Keratinocyte (primary cell): Measurements from ENCODE around the gene MAP7D2. TPM values are rescaled to one million over a fixed set of nuclear protein-coding genes. Genes with fewer than 3 reads are reported as not detected.

ENCODE experiments used
- DNase-seq: peaks from one replicate; pipeline ENCODE4 v3.0.0-alpha.2; 2011; ENCODE audit warnings: low read depth, missing footprints, low spot score
- FAIRE-seq: peaks from 2 replicates; lab custom pipeline; 2011; peaks lifted over from hg19 to GRCh38; lab: Jason Lieb, UNC
- H2AFZ ChIP-seq: 2 replicates; pipeline ENCODE4 v1.6.0; 2012; ENCODE audit warnings: low read length, control low read depth, inconsistent platforms; ENCODE audit not compliant: control insufficient read depth
- H3K27ac ChIP-seq: 2 replicates; pipeline ENCODE4 v1.5.1; 2011; ENCODE audit warnings: low read length; ENCODE audit not compliant: control insufficient read depth, insufficient read depth
- H3K27me3 ChIP-seq: 3 replicates; pipeline ENCODE4 v1.6.0; 2011; ENCODE audit warnings: low read length; ENCODE audit not compliant: control insufficient read depth, insufficient read depth; ENCODE audit errors: extremely low read depth
- H3K36me3 ChIP-seq, 2 experiments: 2 replicates in 1 of 2; 3 replicates in 1 of 2; pipeline ENCODE4 v1.5.1; 2011; ENCODE audit warnings: low read length in 2 of 2, mild to moderate bottlenecking in 1 of 2; ENCODE audit not compliant: control insufficient read depth in 2 of 2, insufficient read depth in 2 of 2; ENCODE audit errors: extremely low read depth in 1 of 2
- H3K4me1 ChIP-seq: 3 replicates; pipeline ENCODE4 v1.5.1; 2011; ENCODE audit warnings: low read length; ENCODE audit not compliant: control insufficient read depth, insufficient read depth; ENCODE audit errors: extremely low read depth
- H3K4me2 ChIP-seq: 3 replicates; pipeline ENCODE4 v1.6.0; 2011; ENCODE audit warnings: low read depth, low read length; ENCODE audit not compliant: control insufficient read depth, insufficient read depth; ENCODE audit errors: extremely low read depth
- H3K4me3 ChIP-seq, 3 experiments: fragments of 200-600 bp in 1 of 3; sonication (generic) in 1 of 3; 2 replicates in 2 of 3; 3 replicates in 1 of 3; pipeline ENCODE4 v1.5.1; 2011 to 2016; ENCODE audit warnings: low read length in 3 of 3, mild to moderate bottlenecking in 3 of 3, control low read depth in 2 of 3, inconsistent platforms in 1 of 3, low read depth in 1 of 3, mixed read lengths in 1 of 3, mixed run types in 1 of 3, moderate library complexity in 1 of 3; ENCODE audit not compliant: control insufficient read depth in 2 of 3, insufficient read depth in 2 of 3; ENCODE audit errors: extremely low read depth in 1 of 3
- H3K79me2 ChIP-seq: 2 replicates; pipeline ENCODE4 v1.6.0; 2012; ENCODE audit warnings: low read length; ENCODE audit not compliant: control insufficient read depth, insufficient read depth
- H3K9ac ChIP-seq: 3 replicates; pipeline ENCODE4 v1.6.0; 2011; ENCODE audit warnings: low read length; ENCODE audit not compliant: control insufficient read depth, insufficient read depth; ENCODE audit errors: extremely low read depth
- H3K9me1 ChIP-seq: 3 replicates; pipeline ENCODE4 v1.6.0; 2011; ENCODE audit warnings: low read length; ENCODE audit not compliant: control insufficient read depth, insufficient read depth; ENCODE audit errors: extremely low read depth
- H3K9me3 ChIP-seq: 2 replicates; pipeline ENCODE4 v1.5.1; 2012; ENCODE audit warnings: low read depth, low read length; ENCODE audit not compliant: control insufficient read depth
- H4K20me1 ChIP-seq: 3 replicates; pipeline ENCODE4 v1.6.0; 2011; ENCODE audit warnings: low read length; ENCODE audit not compliant: control insufficient read depth, insufficient read depth; ENCODE audit errors: extremely low read depth
- CTCF ChIP-seq, 3 experiments: IDR thresholded peaks in 1 of 3; conservative IDR thresholded peaks in 1 of 3; optimal IDR thresholded peaks in 1 of 3; 2 replicates in 2 of 3; 3 replicates in 1 of 3; pipeline versions ENCODE3 to v1.5.1; 2011; ENCODE audit warnings: low read length in 3 of 3, mild to moderate bottlenecking in 3 of 3, moderate library complexity in 2 of 3, control low read depth in 1 of 3, inconsistent platforms in 1 of 3; ENCODE audit not compliant: insufficient read depth in 2 of 3; ENCODE audit errors: extremely low read depth in 1 of 3
- EZH2 ChIP-seq: IDR thresholded peaks from one replicate; pipeline ENCODE4 v1.6.1; 2012; ENCODE audit warnings: inconsistent platforms, mild to moderate bottlenecking, low read length, moderate library complexity
- dilution Hi-C: fragments of 300-500 bp; cut with MboI; formaldehyde crosslinking; loops from one replicate; pipeline ENCODE4 v1.7.0; 2020; ENCODE audit warnings: low sequenced_read_pairs; ENCODE audit not compliant: extremely low pct_ligation_motif_present
- polyA plus RNA-seq, 5 experiments: library from polyadenylated mRNA; depleted of rRNA in 3 of 5; stranded (reverse) in 3 of 5; stranded (forward) in 1 of 5; unstranded in 1 of 5; fragments of >200 nt; gene quantifications; 1 replicate in 1 of 5; 2 replicates in 3 of 5; 3 replicates in 1 of 5; pipeline versions ENCODE4 v1.2.1 to v1.2.3, GENCODE V29; 2011 to 2012; ENCODE audit warnings: missing spikeins in 2 of 5, low read depth in 1 of 5, low replicate concordance in 1 of 5

MAP7D2 gene
- polyA plus RNA-seq, 1 donor (not counting 4 experiments of a cell fraction or from before 2014, with no cell fraction given): 0.76 TPM

GRCh38 chrX:19990556-19991349 lies 126.0 kb downstream of the MAP7D2 start, which contains the start of gene BCLAF3:
Gene BCLAF3, minus strand, starts transcription at chrX:19991061. Its CDS starts 20,797 bp downstream, at chrX:19970264.
- no peaks in the 10 kb centered on the region for H3K36me3 ChIP-seq
- FAIRE-seq (no peak), DNase-seq (peak; percentile 13)
- peak within 1 kb of the TSS; percentile 63 for H3K9ac ChIP-seq
- TF ChIP-seq EZH2 (no peak), CTCF (optimal IDR thresholded peaks at IDR 0.05 in 1 of 3, IDR thresholded peaks at IDR 0.05 in 1 of 3, conservative IDR thresholded peaks at IDR 0.05 in 1 of 3; ENCODE audit: extremely low read depth in 1 of 3, insufficient read depth in 2 of 3, low read length in 3 of 3) (peak in 2 of 3 experiments; percentile 65 to 69)
- H3K4me3 ChIP-seq: peak within 1 kb of the TSS; percentile 61 to 75 (median 69)
- H3K4me2 ChIP-seq: peak within 1 kb of the TSS; percentile 70
- H2AFZ ChIP-seq: peak within 1 kb of the TSS; percentile 30
- dilution Hi-C loops: no loop called here
- H4K20me1 ChIP-seq: no peaks in the 10 kb centered on the region
- no peak within 1 kb of the TSS for H3K27ac ChIP-seq
- H3K79me2 ChIP-seq: no peaks in the 10 kb centered on the region
- H3K4me1 ChIP-seq: no peaks in the 10 kb centered on the region
- no peaks in the 10 kb centered on the region for H3K9me1 ChIP-seq
- H3K9me3 ChIP-seq: no peaks in the 10 kb centered on the region
- no peaks in the 10 kb centered on the region for H3K27me3 ChIP-seq

GRCh38 chrX:19990151-19990555 lies 126.6 kb downstream of the MAP7D2 start:
- dilution Hi-C loops: no loop called here
- H2AFZ ChIP-seq: peak overlapping the region; percentile 30
- DNase-seq: no peak

More at GRCh38 chrX:19990151-19990555, 126.6 kb downstream of the MAP7D2 start:
- FAIRE-seq: no peak
- Histone ChIP-seq H3K27me3 (no peaks in the 10 kb centered on the region), H3K36me3 (no peaks in the 10 kb centered on the region), H3K4me2 (peak overlapping the region; percentile 70), H3K4me3 (peak overlapping the region; percentile 61 to 75 (median 69)), H3K79me2 (no peaks in the 10 kb centered on the region), H3K4me1 (no peaks in the 10 kb centered on the region), H3K9ac (peak overlapping the region; percentile 63), H3K27ac (no peak overlapping the region), H3K9me3 (no peaks in the 10 kb centered on the region), H4K20me1 (no peaks in the 10 kb centered on the region), H3K9me1 (no peaks in the 10 kb centered on the region)
- TF ChIP-seq EZH2 (no peak), CTCF (optimal IDR thresholded peaks at IDR 0.05 in 1 of 3, IDR thresholded peaks at IDR 0.05 in 1 of 3, conservative IDR thresholded peaks at IDR 0.05 in 1 of 3; ENCODE audit: extremely low read depth in 1 of 3, insufficient read depth in 2 of 3, low read length in 3 of 3) (no peak)
